Endothelial cell of umbilical vein (primary cell): ENCODE measurements around the gene CACNA2D3. TPM values are rescaled to one million over a fixed set of nuclear protein-coding genes. Genes with fewer than 3 reads are reported as not detected.

ENCODE experiments used
- BruUV-seq: library from RNA; stranded (reverse); fragments of 400-500 nt; replicated peaks from 2 replicates; lab custom pipeline; 2021; lab: Mats Ljungman, UMichigan
- CTCF ChIA-PET: fragments of 300-600, 350-600 bp; sonication (Branson Sonifier 250); formaldehyde crosslinking; loops from one replicate; lab custom pipeline; 2021; ENCODE audit warnings: antibody characterized with exemption, inconsistent platforms; lab: Charles Lee
- POLR2A ChIA-PET: fragments of 300-600, 350-600 bp; sonication (Branson Sonifier 250); formaldehyde crosslinking; loops from one replicate; lab custom pipeline; 2021; ENCODE audit warnings: antibody characterized with exemption, inconsistent platforms; lab: Charles Lee
- DNase-seq: peaks from one replicate; pipeline ENCODE4 v3.0.0-alpha.2; 2011; ENCODE audit warnings: low read depth, low spot score
- FAIRE-seq: peaks from 2 replicates; lab custom pipeline; 2011; peaks lifted over from hg19 to GRCh38; lab: Jason Lieb, UNC
- H2AFZ ChIP-seq: 2 replicates; pipeline ENCODE4 v1.6.0; 2012; ENCODE audit warnings: low read depth, low read length, control low read depth, inconsistent platforms
- H3K27ac ChIP-seq: 2 replicates; pipeline ENCODE4 v1.5.1; 2011; ENCODE audit warnings: low read depth, mild to moderate bottlenecking, control low read depth, low read length, moderate library complexity; ENCODE audit not compliant: insufficient read depth
- H3K27me3 ChIP-seq, 2 experiments: 2 replicates each; pipeline versions ENCODE4 v1.6.0 to v1.6.1; 2011; ENCODE audit warnings: low read length in 2 of 2, mixed read lengths in 1 of 2; ENCODE audit not compliant: control insufficient read depth in 2 of 2, insufficient read depth in 2 of 2
- H3K36me3 ChIP-seq, 2 experiments: 2 replicates in 1 of 2; 3 replicates in 1 of 2; pipeline ENCODE4 v1.5.1; 2011; ENCODE audit warnings: low read length in 2 of 2, mild to moderate bottlenecking in 1 of 2, moderate library complexity in 1 of 2; ENCODE audit not compliant: control insufficient read depth in 2 of 2, insufficient read depth in 2 of 2; ENCODE audit errors: extremely low read depth in 1 of 2
- H3K4me1 ChIP-seq: 3 replicates; pipeline ENCODE4 v1.5.1; 2011; ENCODE audit warnings: mild to moderate bottlenecking, low read length; ENCODE audit not compliant: control insufficient read depth, insufficient read depth; ENCODE audit errors: extremely low read depth
- H3K4me2 ChIP-seq: 2 replicates; pipeline ENCODE4 v1.6.1; 2011; ENCODE audit warnings: low read length, control low read depth, mixed read lengths; ENCODE audit not compliant: insufficient read depth
- H3K4me3 ChIP-seq, 3 experiments: fragments of 200-600 bp in 1 of 3; sonication (generic), shearing (Covaris generic) in 1 of 3; replicated peaks in 1 of 3; 2 replicates each; pipeline ENCODE4 v1.5.1; 2011 to 2016; ENCODE audit warnings: control low read depth in 3 of 3, low read length in 3 of 3, mild to moderate bottlenecking in 2 of 3, inconsistent platforms in 1 of 3, low read depth in 1 of 3, moderate library complexity in 1 of 3; ENCODE audit not compliant: insufficient read depth in 1 of 3
- H3K79me2 ChIP-seq: 2 replicates; pipeline ENCODE4 v1.6.0; 2012; ENCODE audit warnings: low read length, inconsistent platforms; ENCODE audit not compliant: control insufficient read depth, insufficient read depth
- H3K9ac ChIP-seq: replicated peaks from 2 replicates; pipeline ENCODE3; 2011; ENCODE audit warnings: low read length, control low read depth; ENCODE audit not compliant: insufficient read depth; ENCODE audit errors: extremely low read depth
- H3K9me1 ChIP-seq: replicated peaks from 3 replicates; pipeline ENCODE4 v1.6.0; 2011; ENCODE audit warnings: mild to moderate bottlenecking, low read length; ENCODE audit not compliant: control insufficient read depth, insufficient read depth; ENCODE audit errors: extremely low read depth
- H3K9me3 ChIP-seq: replicated peaks from 2 replicates; pipeline ENCODE4 v1.5.1; 2012; ENCODE audit warnings: low read length, inconsistent platforms; ENCODE audit not compliant: control insufficient read depth, insufficient read depth
- H4K20me1 ChIP-seq: replicated peaks from 2 replicates; pipeline ENCODE3; 2011; ENCODE audit warnings: mild to moderate bottlenecking, low read length; ENCODE audit not compliant: control insufficient read depth, insufficient read depth; ENCODE audit errors: extremely low read depth
- EZH2 ChIP-seq: IDR thresholded peaks from 2 replicates; pipeline ENCODE4 v1.6.1; 2012; ENCODE audit warnings: borderline replicate concordance, low read depth, mild to moderate bottlenecking, moderate library complexity, low read length, inconsistent platforms; ENCODE audit not compliant: severe bottlenecking
- FOS ChIP-seq: IDR thresholded peaks from 2 replicates; pipeline ENCODE4 v1.6.1; 2011; ENCODE audit warnings: mild to moderate bottlenecking, low read length, moderate library complexity, borderline replicate concordance; ENCODE audit not compliant: insufficient read depth
- GATA2 ChIP-seq: IDR thresholded peaks from 2 replicates; pipeline ENCODE4 v1.7.0; 2011; ENCODE audit warnings: low read depth, mild to moderate bottlenecking, moderate library complexity, mixed read lengths, low read length; ENCODE audit not compliant: insufficient read length, insufficient read depth
- JUN ChIP-seq: IDR thresholded peaks from 2 replicates; pipeline ENCODE4 v1.6.1; 2011; ENCODE audit warnings: borderline replicate concordance, low read depth; ENCODE audit not compliant: insufficient read length, insufficient read depth
- MYC ChIP-seq: IDR thresholded peaks from one replicate; pipeline ENCODE4 v1.6.1; 2011; ENCODE audit warnings: mild to moderate bottlenecking, low read depth, low read length
- POLR2A ChIP-seq: IDR thresholded peaks from 2 replicates; pipeline ENCODE4 v1.6.1; 2012; ENCODE audit warnings: low read depth, mild to moderate bottlenecking, control low read depth, low read length
- POLR2AphosphoS5 ChIP-seq: IDR thresholded peaks from 2 replicates; pipeline ENCODE4 v1.6.1; 2012; ENCODE audit warnings: low read depth, mild to moderate bottlenecking, control low read depth, low read length, moderate library complexity; ENCODE audit not compliant: insufficient read depth
- dilution Hi-C: fragments of 300-500 bp; cut with MboI; formaldehyde crosslinking; loops from one replicate; pipeline ENCODE4 v1.15.0; 2019; ENCODE audit warnings: low sequenced_read_pairs; ENCODE audit not compliant: extremely low pct_ligation_motif_present
- intact Hi-C: fragments of 100-400 bp; cut with micrococcal nuclease; formaldehyde crosslinking; loops from one replicate; pipeline ENCODE4 v1.10.0; 2022
- polyA plus RNA-seq, 4 experiments: library from polyadenylated mRNA; depleted of rRNA in 3 of 4; stranded (reverse) in 3 of 4; unstranded in 1 of 4; fragments of >200 nt; gene quantifications; 2 replicates each; pipeline versions ENCODE4 v1.2.1 to v1.2.3, GENCODE V29; 2011 to 2012; ENCODE audit warnings: missing spikeins in 1 of 4
- total RNA-seq: library from RNA; stranded (reverse); gene quantifications from 2 replicates; pipeline ENCODE4 v1.2.3, GENCODE V29; 2021
- TF ChIP-seq, protein P1 (sequence below), 2 donors: IDR thresholded peaks; 1 replicate in 1 of 2; 2 replicates in 1 of 2; pipeline ENCODE4 v1.5.1; 2011; ENCODE audit warnings: low read length in 2 of 2, mild to moderate bottlenecking in 2 of 2, moderate library complexity in 2 of 2, control low read depth in 1 of 2, inconsistent platforms in 1 of 2, low read depth in 1 of 2; ENCODE audit not compliant: insufficient read depth in 1 of 2; ENCODE audit errors: extremely low read depth in 1 of 2
- TF ChIP-seq, protein P2 (sequence below): IDR thresholded peaks from 2 replicates; pipeline ENCODE4 v1.6.1; 2011; ENCODE audit not compliant: insufficient read depth, insufficient read length

Gene CACNA2D3
- total and polyA plus RNA-seq, 2 donors (not counting 3 experiments of a cell fraction or from before 2014, with no cell fraction given) = not detected

DNA sequence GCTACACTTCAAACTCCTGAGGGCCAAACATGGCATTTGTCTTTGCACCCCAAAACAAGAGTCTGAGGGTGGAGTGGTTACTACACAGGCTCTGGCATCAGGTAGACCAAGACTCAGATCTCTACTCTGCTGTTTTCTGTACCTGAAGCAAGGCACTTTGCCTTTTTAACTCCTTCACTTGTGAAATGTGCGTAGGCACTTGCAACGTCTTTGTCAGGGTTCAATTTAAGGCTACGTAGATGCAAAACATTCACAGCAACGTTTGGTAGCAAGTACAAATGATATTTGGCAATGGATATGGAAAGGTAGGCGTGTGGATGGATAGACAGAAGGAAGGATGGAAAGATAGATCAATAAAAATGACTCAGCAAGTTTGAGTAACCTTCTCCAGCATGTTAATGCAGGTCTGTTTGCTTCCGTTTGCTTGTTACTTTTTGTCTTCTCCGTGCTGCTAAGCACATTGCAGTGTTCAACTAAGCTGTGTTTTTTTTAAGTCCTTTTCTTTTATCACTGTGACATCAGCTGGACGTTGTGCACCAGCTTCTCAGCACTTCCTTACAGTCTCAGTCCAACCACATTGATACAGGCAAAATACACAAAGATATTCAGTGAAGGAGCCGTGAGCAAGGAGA lies 704.8 kb downstream of the CACNA2D3 start:
- H3K4me3 ChIP-seq = no peak overlapping the region
- ChIA-PET CTCF (no interaction called here), POLR2A (no interaction called here)
- no peaks in the 10 kb centered on the region for H3K4me1 ChIP-seq
- no peak overlapping the region for H2AFZ ChIP-seq
- no peaks in the 10 kb centered on the region for H3K9me1 ChIP-seq
- no peak overlapping the region for H3K4me2 ChIP-seq
- dilution Hi-C loops (no loop called here), intact Hi-C loops (no loop called here)
- no peaks in the 10 kb centered on the region for H3K36me3 ChIP-seq
- no peak for TF ChIP-seq POLR2A
- TF ChIP-seq JUN = no peak
- TF ChIP-seq MYC = no peak
- no peak for TF ChIP-seq EZH2
- TF ChIP-seq POLR2AphosphoS5 = no peak
- H3K27me3 ChIP-seq = no peaks in the 10 kb centered on the region
- H3K9ac ChIP-seq = no peak overlapping the region
- FAIRE-seq (no peak), DNase-seq (no peak)
- H4K20me1 ChIP-seq = no peaks in the 10 kb centered on the region
- BruUV-seq = no TSS peak
- no peak overlapping the region for H3K27ac ChIP-seq
- H3K79me2 ChIP-seq = no peaks in the 10 kb centered on the region
- H3K9me3 ChIP-seq = peaks cover 2% of the 10 kb centered on the region

DNA sequence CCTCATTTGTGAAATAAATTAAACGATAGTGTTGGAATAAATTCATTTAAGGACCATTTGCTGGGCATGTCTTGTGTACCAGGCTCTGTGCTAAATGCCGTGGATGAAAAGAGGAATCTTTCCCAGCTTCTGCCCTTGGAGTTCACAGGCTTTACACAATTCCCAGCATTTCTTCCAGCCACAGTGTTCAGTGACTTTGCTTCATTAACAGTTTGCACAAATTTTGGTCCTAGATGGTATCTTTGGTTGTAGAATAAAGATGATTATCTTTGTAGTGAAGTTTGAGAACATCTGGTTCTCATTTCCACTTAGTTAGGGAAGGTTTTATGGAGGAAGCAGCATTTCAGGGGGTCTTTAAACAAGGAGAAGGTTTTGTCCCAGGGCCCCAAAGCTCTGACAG lies 705.4 kb downstream of the CACNA2D3 start:
- no peaks in the 10 kb centered on the region for H4K20me1 ChIP-seq
- H2AFZ ChIP-seq = no peak overlapping the region
- H3K4me1 ChIP-seq = no peaks in the 10 kb centered on the region
- no peak overlapping the region for H3K4me2 ChIP-seq
- POLR2A ChIA-PET = no interaction called here
- TF ChIP-seq JUN (no peak), GATA2 (no peak), EZH2 (no peak), FOS (no peak), POLR2AphosphoS5 (no peak), MYC (no peak), POLR2A (no peak)
- TF ChIP-seq, protein P1, sequence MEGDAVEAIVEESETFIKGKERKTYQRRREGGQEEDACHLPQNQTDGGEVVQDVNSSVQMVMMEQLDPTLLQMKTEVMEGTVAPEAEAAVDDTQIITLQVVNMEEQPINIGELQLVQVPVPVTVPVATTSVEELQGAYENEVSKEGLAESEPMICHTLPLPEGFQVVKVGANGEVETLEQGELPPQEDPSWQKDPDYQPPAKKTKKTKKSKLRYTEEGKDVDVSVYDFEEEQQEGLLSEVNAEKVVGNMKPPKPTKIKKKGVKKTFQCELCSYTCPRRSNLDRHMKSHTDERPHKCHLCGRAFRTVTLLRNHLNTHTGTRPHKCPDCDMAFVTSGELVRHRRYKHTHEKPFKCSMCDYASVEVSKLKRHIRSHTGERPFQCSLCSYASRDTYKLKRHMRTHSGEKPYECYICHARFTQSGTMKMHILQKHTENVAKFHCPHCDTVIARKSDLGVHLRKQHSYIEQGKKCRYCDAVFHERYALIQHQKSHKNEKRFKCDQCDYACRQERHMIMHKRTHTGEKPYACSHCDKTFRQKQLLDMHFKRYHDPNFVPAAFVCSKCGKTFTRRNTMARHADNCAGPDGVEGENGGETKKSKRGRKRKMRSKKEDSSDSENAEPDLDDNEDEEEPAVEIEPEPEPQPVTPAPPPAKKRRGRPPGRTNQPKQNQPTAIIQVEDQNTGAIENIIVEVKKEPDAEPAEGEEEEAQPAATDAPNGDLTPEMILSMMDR (IDR thresholded peaks at IDR 0.05; ENCODE audit: extremely low read depth in 1 of 2, insufficient read depth in 1 of 2, low read depth in 1 of 2, low read length in 2 of 2) = no peak
- TF ChIP-seq, protein P2, sequence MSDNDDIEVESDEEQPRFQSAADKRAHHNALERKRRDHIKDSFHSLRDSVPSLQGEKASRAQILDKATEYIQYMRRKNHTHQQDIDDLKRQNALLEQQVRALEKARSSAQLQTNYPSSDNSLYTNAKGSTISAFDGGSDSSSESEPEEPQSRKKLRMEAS = no peak
- H3K9me3 ChIP-seq = peaks cover 2% of the 10 kb centered on the region
- FAIRE-seq (no peak), DNase-seq (no peak)
- no peaks in the 10 kb centered on the region for H3K36me3 ChIP-seq
- H3K27me3 ChIP-seq = no peaks in the 10 kb centered on the region
- no peaks in the 10 kb centered on the region for H3K79me2 ChIP-seq
- CTCF ChIA-PET = no interaction called here
- dilution Hi-C loops = no loop called here
- no peak overlapping the region for H3K27ac ChIP-seq
- no peak overlapping the region for H3K4me3 ChIP-seq
- H3K9ac ChIP-seq = no peak overlapping the region
- H3K9me1 ChIP-seq = no peaks in the 10 kb centered on the region
- intact Hi-C loops = no loop called here
- no TSS peak for BruUV-seq
